HG02885 (cell line): Measurements from ENCODE around the gene TAF8.

ENCODE experiments used
- ATAC-seq: cut with Tn5 transposase; IDR thresholded peaks from one replicate; pipeline ENCODE4 v1.9.1; 2021; ENCODE audit warnings: mild to moderate bottlenecking; ENCODE audit not compliant: unreplicated experiment, poor library complexity

The TAF8 gene

DNA sequence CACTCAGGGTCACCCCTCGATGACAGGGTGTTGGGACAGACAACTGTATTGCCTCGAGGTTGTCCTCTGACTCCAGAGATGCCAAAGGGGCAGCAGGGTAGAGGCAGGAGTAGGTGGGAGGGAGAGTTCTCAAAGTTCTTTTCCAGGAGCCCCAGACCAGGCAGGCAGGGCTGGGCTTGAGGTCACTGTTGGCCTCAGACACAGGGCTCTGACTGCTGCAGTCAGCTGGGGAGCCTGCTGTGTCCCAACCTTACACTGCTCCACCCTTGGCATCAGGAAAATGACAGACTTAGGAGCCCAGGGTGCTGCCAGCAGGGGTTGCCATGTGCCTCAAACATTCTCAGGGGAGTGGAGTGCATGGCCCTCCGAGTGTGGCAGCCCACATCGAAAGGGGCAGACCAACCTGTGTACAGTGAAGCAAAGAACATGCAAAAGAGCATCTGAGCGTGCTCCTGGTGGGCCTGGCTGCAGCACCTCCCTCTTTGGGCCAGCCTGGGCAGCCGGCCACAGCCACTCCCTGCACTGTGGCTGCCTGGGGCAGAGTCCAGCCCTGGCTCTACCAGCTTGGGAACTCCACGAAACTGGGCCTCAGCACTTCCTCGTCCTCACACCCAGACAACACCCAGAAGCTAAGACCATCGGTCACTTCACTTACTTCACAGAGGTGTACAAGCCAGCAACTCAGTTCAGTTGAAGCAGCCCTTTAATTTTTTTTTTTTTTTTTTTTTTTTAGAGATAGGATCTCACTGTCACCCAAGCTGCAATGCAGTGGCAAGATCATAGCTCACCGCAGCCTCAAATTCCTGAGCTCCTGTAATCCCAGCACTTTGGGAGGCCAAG lies 68.1 kb downstream of the TAF8 start:
- no peak for ATAC-seq

DNA sequence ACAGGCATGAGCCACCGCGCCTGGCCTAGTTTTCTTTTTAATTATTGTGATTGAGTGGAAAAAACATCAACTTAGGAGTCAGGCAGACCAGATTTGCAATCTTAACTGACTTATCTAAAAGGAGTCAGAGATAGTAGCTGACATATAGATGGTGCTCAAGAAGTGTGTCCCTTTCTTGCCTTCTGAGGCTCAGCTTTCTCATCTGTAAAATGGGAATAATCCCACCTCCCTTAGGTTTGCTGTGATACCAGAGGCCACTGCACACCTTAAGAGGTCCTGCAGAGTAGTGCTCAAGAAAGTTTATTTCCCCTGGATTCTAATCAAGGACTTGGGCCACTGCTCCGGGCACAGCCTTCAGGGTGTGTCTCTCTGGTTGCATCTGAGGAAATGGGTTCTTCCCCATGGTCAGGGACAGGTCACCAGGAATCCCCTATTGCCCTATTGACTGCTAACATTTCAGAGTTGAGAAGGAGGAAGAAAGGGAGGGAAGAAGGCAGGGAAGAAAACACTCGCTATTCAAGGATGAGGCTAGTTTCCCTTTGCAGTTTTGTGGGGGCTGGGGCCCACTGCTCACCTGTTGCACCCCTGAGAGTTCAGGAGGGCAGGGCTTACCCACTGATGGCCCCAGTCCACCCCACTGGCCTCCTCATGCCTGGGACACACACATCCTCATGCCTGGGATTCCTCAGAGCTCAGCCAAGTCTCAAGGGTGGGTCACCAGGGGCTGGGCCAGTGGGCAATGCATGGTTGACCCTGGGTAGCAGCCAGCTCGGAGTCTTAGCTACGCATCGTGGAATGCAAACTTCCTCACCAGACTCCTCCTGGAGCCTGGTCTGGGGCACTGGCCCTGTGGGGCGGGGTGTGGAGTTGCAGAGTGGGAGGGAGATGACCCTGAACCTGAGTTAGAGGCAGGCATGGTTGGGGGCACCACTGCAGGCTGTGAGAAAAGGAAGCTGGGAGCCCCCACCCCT lies 70.9 kb downstream of the TAF8 start:
- no peak for ATAC-seq

DNA sequence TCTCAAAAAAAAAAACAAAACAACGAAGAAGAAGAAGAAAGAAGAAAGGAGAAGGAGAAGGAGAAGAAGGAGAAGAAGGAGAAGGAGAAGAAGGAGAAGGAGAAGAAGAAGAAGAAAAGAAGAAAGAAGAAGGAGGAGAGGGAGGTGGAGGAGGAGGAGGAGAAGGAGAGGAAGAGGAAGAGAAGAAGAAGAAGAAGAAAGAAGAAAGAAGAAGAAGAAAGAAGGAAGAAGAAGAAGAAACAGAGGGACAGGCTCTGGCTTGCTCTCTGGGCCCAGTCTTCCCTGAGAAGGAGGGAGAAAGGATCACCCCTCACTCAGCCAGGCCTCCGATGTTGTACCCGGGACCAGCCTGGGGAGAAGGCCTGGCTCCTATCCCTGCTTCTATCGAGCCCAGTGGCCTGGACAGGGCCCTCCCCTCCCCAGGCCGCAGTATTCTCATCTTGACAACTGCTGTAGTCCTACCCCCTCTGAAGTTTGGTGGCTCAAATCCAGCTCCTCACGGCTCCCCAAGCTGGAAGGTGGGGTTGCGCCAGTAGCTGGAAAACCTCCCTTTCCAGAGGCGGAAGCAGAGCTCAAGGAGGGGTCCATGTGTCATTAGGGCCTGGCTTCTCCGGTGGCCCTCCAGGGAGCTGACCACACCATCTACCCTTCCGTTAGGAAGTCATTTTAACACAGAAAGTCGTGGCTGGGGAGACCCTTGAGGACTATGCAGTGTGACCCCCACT lies 73.2 kb downstream of the TAF8 start:
- no peak for ATAC-seq

DNA sequence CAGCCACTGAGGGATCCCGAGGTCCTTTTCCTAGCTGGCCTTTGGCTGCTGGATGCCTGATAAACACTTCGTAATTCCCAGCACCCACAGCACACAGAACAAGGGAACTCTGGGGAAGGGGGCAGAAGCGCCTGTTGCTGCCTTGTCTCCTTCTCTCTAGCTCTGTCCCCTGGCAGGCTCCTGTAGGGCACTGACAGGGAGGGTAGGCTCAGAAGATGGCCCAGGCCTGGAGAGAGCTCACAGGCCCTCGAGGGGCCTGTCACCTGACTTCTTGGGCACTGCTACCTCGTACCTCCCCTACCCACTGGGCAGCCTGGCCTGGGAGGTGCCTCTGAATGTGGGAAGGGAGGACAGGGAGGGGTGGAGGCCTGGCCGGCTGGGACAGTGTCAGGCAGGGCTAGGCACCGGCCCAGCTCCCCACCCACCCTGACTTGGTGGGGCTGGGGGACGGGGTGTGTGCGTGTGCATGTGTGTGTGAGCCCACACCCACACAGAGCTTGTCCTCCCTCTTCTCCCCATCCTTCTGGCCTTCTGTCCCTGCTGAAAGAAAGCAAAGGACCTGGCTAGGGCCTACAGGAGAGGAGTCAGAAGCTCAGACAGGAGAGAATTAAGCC lies 74.0 kb downstream of the TAF8 start:
- ATAC-seq: no peak

DNA sequence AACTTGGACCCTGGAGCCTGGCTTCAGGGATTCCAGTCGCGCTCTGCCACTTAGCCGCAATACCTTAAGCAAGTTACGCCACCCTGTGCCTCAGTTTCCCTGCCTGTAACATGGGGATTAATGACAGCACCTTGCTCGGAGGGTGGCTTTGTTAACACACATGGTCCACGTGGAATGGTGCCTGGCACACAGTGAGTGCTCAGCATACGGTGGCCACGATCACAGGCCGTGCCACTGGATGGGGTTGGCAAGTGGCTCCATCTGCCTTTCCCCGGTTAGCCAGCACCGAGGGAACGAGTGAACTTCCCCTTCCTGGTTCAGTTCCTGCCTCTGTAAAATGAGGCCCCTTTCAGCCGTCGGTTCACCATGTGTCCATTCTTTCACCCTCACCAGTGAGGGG lies 74.9 kb downstream of the TAF8 start:
- no peak for ATAC-seq

DNA sequence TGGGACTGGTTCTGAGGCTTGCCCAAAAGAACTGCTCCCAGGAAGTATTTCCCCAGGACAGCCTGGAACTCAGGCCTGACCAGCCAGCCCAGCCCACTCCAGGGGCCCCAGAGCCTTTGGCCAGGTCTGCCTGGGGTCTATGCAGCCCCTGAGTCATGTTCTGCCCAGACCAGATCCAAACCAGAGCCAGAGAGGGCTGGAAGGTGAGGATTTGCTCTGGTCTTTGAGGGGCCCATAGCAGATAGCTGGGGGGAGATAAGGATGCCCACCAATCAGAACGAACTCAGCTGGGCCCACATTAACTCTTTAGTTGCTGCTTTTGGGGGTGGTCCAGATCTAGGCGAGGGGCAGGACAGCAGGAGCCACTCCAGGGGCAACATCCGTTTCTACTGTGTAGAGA lies 75.3 kb downstream of the TAF8 start:
- no peak for ATAC-seq

DNA sequence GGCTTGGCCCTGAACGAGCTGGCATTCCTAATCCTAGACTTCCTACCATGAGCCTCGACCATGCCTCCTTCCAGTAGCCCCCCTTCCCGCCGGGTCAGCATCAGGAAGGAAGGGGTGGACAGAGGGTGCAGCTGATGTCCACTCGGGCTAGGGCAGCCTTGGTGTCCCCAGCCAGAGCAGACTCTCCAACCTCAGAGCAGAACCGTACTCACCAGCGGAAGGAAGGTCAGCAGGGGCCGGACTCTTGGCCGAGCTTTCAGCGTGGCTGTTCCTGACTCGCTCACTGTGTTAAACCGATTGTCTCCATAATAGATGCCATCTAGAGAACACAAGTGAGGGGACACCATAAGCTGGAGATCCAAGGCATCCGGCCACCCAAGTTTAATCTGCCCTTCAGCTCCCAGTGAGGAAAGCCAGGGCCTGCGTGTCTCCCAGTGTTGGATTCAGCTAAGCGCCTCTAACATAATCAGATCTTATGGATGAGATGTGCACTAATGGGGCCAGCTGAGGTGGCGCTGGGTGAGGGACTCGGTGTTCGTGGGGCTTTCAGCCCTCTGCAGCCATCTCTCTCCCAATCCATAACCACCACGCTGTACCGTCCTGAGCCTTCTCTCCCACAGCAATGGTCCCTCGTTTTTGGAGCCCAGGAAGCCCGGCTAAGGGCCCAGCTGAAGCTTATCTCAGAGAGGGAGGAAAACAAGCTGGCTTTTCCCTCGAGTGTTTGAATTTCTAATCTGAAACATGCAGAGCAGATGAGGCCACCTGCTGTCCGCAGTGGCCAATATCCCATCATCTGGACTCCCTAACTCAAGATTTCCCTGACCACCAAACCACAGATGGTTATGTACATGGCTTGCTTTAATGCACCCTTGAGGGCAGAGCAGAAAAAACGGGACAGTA lies 78.4 kb downstream of the TAF8 start:
- no peak for ATAC-seq

DNA sequence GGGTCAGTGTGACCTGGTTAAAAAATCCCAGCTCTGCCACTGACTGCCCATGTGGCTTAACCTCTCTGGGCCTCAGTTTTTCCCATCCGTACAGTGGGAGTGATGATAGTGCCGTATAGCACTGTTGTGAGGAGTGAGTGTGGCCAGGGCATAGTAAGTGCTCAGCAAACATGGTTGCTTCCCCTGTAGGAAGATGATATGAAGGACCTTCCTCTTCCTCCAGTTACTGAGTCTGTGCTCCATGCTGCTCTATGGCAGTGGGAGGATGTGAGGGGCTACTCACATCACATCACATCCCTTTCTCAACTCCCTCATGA lies 79.0 kb downstream of the TAF8 start:
- no peak for ATAC-seq

DNA sequence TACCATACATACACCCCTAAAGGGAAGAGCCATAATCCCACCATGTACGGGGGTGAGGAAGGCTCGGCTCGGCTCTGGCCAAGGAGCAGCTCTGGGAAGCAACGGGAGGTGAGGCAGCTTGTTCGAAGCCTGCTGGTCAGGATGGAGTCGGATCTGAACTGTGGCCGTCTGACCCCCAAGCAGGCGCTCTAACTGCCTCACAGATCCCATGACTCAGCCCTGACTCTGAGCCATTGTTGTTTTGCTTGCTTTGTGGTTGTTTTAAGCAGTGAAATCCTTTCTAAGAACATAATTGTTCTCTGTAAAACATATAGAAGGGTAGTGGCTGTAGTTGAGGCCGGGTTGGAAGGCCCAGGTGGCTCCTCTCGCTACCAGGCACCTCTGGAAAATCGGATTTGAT lies 81.2 kb downstream of the TAF8 start:
- no peak for ATAC-seq

DNA sequence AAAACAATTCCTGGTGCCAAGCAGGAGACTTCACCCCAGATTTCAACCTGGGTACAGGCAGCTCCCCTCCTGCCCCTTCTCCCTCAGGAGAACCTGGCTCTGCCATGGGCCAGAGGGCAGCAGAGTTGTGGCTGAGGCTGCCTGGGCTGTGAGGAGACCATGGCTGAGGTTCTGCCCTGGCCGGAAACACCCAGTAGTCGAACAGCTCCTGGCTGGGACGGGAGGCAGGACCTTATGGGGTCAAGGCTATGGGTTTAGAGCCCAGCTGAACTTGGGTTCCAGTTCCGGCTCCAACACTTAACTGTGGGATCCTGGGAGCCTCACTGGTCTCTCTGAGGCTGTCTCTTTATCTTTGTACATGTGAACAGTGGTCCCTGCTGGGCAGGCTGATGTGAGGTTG lies 83.6 kb downstream of the TAF8 start:
- ATAC-seq: no peak

DNA sequence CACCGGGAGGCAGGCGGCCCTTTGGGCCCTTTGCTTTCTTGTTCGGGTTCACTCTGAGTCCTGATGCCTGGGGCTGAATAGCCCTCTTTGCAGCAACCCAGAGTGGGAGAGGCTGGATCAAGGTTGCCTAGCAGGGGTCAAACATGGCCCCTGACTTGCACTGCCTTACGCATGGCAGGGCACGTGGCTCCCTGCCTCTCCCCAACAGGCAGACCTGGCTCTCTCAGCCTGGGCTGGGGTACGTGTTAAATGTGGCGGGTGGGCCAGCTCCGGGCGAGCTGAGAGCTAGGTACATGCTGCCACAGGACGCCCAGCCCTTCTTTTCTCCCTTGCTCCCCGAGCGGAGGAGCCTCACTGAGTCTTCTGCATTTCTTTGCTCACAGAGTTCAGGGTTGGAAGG lies 84.8 kb downstream of the TAF8 start:
- ATAC-seq: no peak

DNA sequence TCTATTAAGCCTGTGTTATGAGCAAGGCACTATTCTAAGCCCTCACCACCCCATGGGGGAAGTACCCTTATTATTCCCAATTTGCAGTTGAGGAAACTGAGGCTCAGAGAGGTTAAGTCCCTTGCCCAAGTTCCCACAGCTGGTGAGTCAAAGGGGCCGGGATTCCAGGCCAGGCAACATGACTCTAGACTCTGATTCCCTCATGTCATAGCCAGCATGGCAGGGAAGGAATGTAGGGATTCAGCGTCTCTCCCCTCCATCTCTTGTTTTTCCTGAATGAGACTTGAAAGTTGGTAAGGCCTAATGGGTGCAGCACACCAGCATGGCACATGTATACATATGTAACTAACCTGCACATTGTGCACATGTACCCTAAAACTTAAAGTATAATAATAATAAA lies 85.4 kb downstream of the TAF8 start:
- no peak for ATAC-seq

DNA sequence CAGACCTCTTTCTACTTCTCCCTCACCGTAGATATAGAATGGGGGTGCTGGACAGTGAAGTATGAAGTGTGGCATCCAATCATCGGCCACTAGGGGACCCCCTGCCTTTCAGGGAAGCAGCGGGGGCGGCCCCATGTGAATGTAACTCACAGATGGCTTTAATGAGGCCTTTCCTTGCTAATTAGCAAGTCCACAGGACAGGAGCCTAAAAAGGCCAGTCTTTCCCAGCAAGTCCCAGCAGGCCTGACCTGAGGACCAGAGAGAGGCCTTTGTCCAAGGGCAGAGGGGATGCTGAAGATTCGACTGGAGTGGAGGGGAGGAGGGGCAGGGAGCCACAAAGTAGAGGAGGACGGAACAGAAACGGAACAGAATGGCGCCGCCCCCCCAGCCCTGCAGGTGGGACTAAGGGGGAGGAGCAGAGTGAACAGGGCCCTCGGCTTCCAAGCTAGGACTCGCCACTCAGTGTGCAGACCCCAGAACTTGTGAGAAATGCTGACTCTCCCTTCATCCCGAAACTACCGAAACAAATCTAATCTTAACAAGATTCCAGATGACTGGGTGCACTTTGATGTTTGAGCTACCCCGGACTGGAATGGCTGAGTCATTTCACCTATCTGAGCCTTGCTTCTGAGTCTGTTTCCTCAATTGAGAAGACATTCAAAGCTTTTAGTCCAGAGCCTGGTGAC lies 86.3 kb downstream of the TAF8 start:
- no peak for ATAC-seq
